Measurements from ENCODE around the gene SLC25A38.

The SLC25A38 gene

GRCh38 chr3:39443530-39443929, 60.4 kb downstream of the SLC25A38 start:
- no peak for TF ChIP-seq CTCF (IDR thresholded peaks at IDR 0.05; ENCODE audit: insufficient read depth, low read length, missing control alignments)
- ChIA-PET CTCF (no interaction called here), POLR2A (no interaction called here)
- no peak overlapping the region for H3K4me3 ChIP-seq (ENCODE audit: low read depth, low read length)
- no peak for DNase-seq (ENCODE audit: low read depth, low spot score)

- H3K4me3 ChIP-seq (ENCODE audit: low read depth, low read length) = no peak overlapping the region
- DNase-seq (ENCODE audit: low read depth, low spot score) = no peak
- ChIA-PET CTCF (interaction anchor here (0.7 to 5.8 kb wide), 11 partner anchors 11 to 55 kb away, joined by 3 to 60 read pairs (median 7); no protein-coding TSS in a partner anchor), POLR2A (interaction anchor here (0.6 kb wide), 1 partner anchor 39 kb away, joined by 3 read pairs; no protein-coding TSS in a partner anchor)
- TF ChIP-seq CTCF (IDR thresholded peaks at IDR 0.05; ENCODE audit: insufficient read depth, low read length, missing control alignments) = no peak
Observed at GRCh38 chr3:39445927-39446326, 62.8 kb downstream of the SLC25A38 start.

GRCh38 chr3:39446444-39446843, 63.3 kb downstream of the SLC25A38 start:
- CTCF ChIA-PET = interaction anchor here (0.6 to 5.8 kb wide), 15 partner anchors 8 to 1395 kb away, joined by 3 to 60 read pairs (median 6); no protein-coding TSS in a partner anchor
- H3K4me3 ChIP-seq (ENCODE audit: low read depth, low read length) = no peak overlapping the region
- no peak for TF ChIP-seq CTCF (IDR thresholded peaks at IDR 0.05; ENCODE audit: insufficient read depth, low read length, missing control alignments)
- POLR2A ChIA-PET = no interaction called here
- DNase-seq (ENCODE audit: low read depth, low spot score) = no peak
